DND-41 (cell line): ENCODE measurements around the gene SH3BP2.

Source experiments
- ATAC-seq: fragments of 200-7000 bp; cut with Tn5 transposase; 3 replicates; pipeline ENCODE4 v1.9.1; 2021; ENCODE audit warnings: low read depth; ENCODE audit not compliant: insufficient read depth
- DNase-seq: peaks from one replicate; pipeline ENCODE4 v3.0.0-alpha.2; 2020
- H2AFZ ChIP-seq: 2 replicates; pipeline ENCODE4 v1.6.0; 2012; ENCODE audit warnings: low read depth, low read length
- H3K27ac ChIP-seq: 2 replicates; pipeline ENCODE4 v1.5.1; 2012; ENCODE audit warnings: low read length, inconsistent platforms
- H3K27me3 ChIP-seq: fragments of 200-600 bp; sonication (generic); 2 replicates; pipeline ENCODE4 v1.6.0; 2012; ENCODE audit warnings: low read length, mild to moderate bottlenecking, inconsistent platforms; ENCODE audit not compliant: insufficient read depth, poor library complexity
- H3K36me3 ChIP-seq: 2 replicates; pipeline ENCODE4 v1.5.1; 2012; ENCODE audit warnings: low read length, inconsistent platforms; ENCODE audit not compliant: insufficient read depth
- H3K4me1 ChIP-seq: 2 replicates; pipeline ENCODE4 v1.5.1; 2012; ENCODE audit warnings: mild to moderate bottlenecking, low read length; ENCODE audit not compliant: insufficient read depth
- H3K4me2 ChIP-seq: 2 replicates; pipeline ENCODE4 v1.6.0; 2012; ENCODE audit warnings: mild to moderate bottlenecking, moderate library complexity, low read length, inconsistent platforms; ENCODE audit not compliant: insufficient read depth
- H3K4me3 ChIP-seq, 2 experiments: fragments of 200-600 bp in 1 of 2; shearing (Covaris generic) in 1 of 2; 2 replicates each; pipeline ENCODE4 v1.5.1; 2012 to 2016; ENCODE audit warnings: inconsistent platforms in 2 of 2, low read length in 2 of 2, mild to moderate bottlenecking in 2 of 2, low read depth in 1 of 2, moderate library complexity in 1 of 2
- H3K79me2 ChIP-seq: 2 replicates; pipeline ENCODE4 v1.6.0; 2012; ENCODE audit warnings: low read length, inconsistent platforms; ENCODE audit not compliant: insufficient read depth
- H3K9ac ChIP-seq: 2 replicates; pipeline ENCODE4 v1.6.0; 2012; ENCODE audit warnings: low read depth, mild to moderate bottlenecking, inconsistent platforms, low read length, moderate library complexity
- H3K9me3 ChIP-seq: 2 replicates; pipeline ENCODE4 v1.5.1; 2012; ENCODE audit warnings: low read length, moderate library complexity, mild to moderate bottlenecking, inconsistent platforms; ENCODE audit not compliant: insufficient read depth, severe bottlenecking
- H4K20me1 ChIP-seq: 2 replicates; pipeline ENCODE4 v1.6.0; 2012; ENCODE audit warnings: low read length; ENCODE audit not compliant: insufficient read depth
- CTCF ChIP-seq: IDR thresholded peaks from 2 replicates; pipeline ENCODE4 v1.5.1; 2012; ENCODE audit warnings: borderline replicate concordance, low read length, moderate library complexity, mild to moderate bottlenecking; ENCODE audit not compliant: poor library complexity, severe bottlenecking; ENCODE audit errors: extremely low read depth
- EZH2 ChIP-seq: IDR thresholded peaks from 3 replicates; pipeline ENCODE4 v1.6.1; 2012; ENCODE audit warnings: borderline replicate concordance, low read depth, mild to moderate bottlenecking, moderate library complexity, low read length, inconsistent platforms; ENCODE audit not compliant: severe bottlenecking

Gene SH3BP2

GRCh38 chr4:2839060-2839459 is 46.2 kb downstream of the SH3BP2 start:
- Histone ChIP-seq H3K79me2 (peaks cover 33% of the 10 kb centered on the region), H3K9ac (peak overlapping the region; percentile 62), H4K20me1 (no peaks in the 10 kb centered on the region), H3K36me3 (no peaks in the 10 kb centered on the region; the same call in 1 of the 2 replicates), H2AFZ (peak overlapping the region; percentile 82), H3K27me3 (no peaks in the 10 kb centered on the region), H3K9me3 (peaks cover 4% of the 10 kb centered on the region), H3K4me3 (peak overlapping the region in 1 of 2 experiments; percentile 61; a peak in 2 of 4 replicates), H3K27ac (peak overlapping the region; percentile 82; the same call in 1 of the 2 replicates), H3K4me2 (peak overlapping the region; percentile 76), H3K4me1 (peaks cover 40% of the 10 kb centered on the region)
- no peak for TF ChIP-seq EZH2
- TF ChIP-seq CTCF: no peak
- ATAC-seq (no peak), DNase-seq (no peak)

GRCh38 chr4:2842687-2843262 is 49.9 kb downstream of the SH3BP2 start:
- peak overlapping the region; percentile 87 for H2AFZ ChIP-seq
- H3K36me3 ChIP-seq: peaks cover 3% of the 10 kb centered on the region; the same call in 1 of the 2 replicates
- H3K4me3 ChIP-seq: peak overlapping the region; percentile 62 to 97; a peak in 3 of 4 replicates
- H3K9me3 ChIP-seq: peaks cover 4% of the 10 kb centered on the region
- no peak for ATAC-seq
- H3K9ac ChIP-seq: peak overlapping the region; percentile 86
- H3K27ac ChIP-seq: peak overlapping the region; percentile 71
- peak overlapping the region; percentile 94 for H3K4me2 ChIP-seq
- DNase-seq: no peak
- H4K20me1 ChIP-seq: peaks cover 22% of the 10 kb centered on the region
- no peaks in the 10 kb centered on the region for H3K27me3 ChIP-seq
- TF ChIP-seq EZH2 (no peak), CTCF (no peak)
- H3K4me1 ChIP-seq: peaks cover 57% of the 10 kb centered on the region
- peaks cover 65% of the 10 kb centered on the region for H3K79me2 ChIP-seq

- Histone ChIP-seq H3K9ac (peak within 1 kb of the TSS; percentile 86), H3K4me2 (peak within 1 kb of the TSS; percentile 94), H3K4me3 (peak within 1 kb of the TSS; percentile 89 to 97), H4K20me1 (peaks cover 25% of the 10 kb centered on the region), H3K27me3 (no peaks in the 10 kb centered on the region), H3K27ac (peak within 1 kb of the TSS; percentile 71), H2AFZ (peak within 1 kb of the TSS; percentile 87), H3K36me3 (peaks cover 3% of the 10 kb centered on the region; the same call in 1 of the 2 replicates), H3K79me2 (peaks cover 67% of the 10 kb centered on the region), H3K9me3 (peaks cover 4% of the 10 kb centered on the region), H3K4me1 (peaks cover 52% of the 10 kb centered on the region)
- peak; percentile 95 for ATAC-seq
- TF ChIP-seq EZH2: no peak
- TF ChIP-seq CTCF: no peak
- peak; percentile 96 for DNase-seq
Measured at GRCh38 chr4:2843263-2843940, 50.5 kb downstream of the SH3BP2 start, which contains the start of gene ADD1. TSS of gene ADD1 (plus strand) at chr4:2843844. CDS start at chr4:2875916, 32,072 bp downstream.
